Measurements from ENCODE around the gene APP. TPM values are rescaled to one million over a fixed set of nuclear protein-coding genes. Genes with fewer than 3 reads are reported as not detected.

The APP gene
- total RNA-seq, 2 donors from 2014 or later: 460 to 557 TPM

DNA sequence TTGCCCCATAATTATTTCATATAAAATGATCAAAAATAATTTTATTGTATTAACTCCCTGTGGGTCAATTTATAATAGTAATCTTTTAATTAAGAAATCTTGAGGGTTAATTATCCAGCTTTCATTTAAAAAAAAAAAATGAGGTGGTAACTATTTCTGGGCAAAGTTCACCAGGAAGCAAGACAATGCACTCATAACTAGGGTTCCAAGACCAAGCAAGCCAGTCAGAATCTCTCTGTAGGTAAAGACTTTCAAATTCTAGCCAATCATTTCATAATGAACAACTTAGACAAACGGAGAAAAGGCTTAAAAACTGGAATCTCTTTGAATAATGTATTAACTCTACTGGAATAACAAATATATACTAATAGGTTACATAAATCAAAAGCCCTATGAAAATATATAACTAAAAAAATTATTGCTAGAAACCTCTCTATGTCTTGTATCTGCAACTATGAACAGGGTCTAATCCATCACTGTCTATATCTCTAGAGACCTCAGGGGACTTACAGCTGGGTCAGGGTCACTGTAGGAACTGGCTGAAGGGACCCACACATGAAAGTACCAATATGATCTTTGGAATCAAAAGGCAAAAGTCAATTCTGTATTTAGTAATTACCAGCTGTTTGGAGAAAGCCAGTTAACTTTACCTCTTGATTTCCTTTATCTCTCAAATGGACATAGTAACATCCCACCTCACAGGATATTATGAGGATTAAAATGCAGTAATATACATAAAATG, 43.3 kb downstream of the APP start:
- DNase-seq: no peak
- TF ChIP-seq, protein P1, sequence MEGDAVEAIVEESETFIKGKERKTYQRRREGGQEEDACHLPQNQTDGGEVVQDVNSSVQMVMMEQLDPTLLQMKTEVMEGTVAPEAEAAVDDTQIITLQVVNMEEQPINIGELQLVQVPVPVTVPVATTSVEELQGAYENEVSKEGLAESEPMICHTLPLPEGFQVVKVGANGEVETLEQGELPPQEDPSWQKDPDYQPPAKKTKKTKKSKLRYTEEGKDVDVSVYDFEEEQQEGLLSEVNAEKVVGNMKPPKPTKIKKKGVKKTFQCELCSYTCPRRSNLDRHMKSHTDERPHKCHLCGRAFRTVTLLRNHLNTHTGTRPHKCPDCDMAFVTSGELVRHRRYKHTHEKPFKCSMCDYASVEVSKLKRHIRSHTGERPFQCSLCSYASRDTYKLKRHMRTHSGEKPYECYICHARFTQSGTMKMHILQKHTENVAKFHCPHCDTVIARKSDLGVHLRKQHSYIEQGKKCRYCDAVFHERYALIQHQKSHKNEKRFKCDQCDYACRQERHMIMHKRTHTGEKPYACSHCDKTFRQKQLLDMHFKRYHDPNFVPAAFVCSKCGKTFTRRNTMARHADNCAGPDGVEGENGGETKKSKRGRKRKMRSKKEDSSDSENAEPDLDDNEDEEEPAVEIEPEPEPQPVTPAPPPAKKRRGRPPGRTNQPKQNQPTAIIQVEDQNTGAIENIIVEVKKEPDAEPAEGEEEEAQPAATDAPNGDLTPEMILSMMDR (conservative IDR thresholded peaks at IDR 0.05): no peak
- Mint-ChIP-seq H3K9me3 (no peaks in the 10 kb centered on the region), H3K4me3 (no peak overlapping the region), H3K27ac (peak overlapping the region; percentile 53), H3K36me3 (ENCODE audit: low read depth) (peaks cover 6% of the 10 kb centered on the region), H3K4me1 (peaks cover 71% of the 10 kb centered on the region), H3K27me3 (ENCODE audit: insufficient read depth) (no peaks in the 10 kb centered on the region)
- no peaks in the 10 kb centered on the region for H3K27me3 ChIP-seq (ENCODE audit: control insufficient read depth, insufficient read depth, low read length, poor library complexity, severe bottlenecking)
- peaks cover 8% of the 10 kb centered on the region for H3K36me3 ChIP-seq (ENCODE audit: control insufficient read depth, insufficient read depth, low read length)
- H3K4me3 ChIP-seq (ENCODE audit: low read length): no peak overlapping the region
- no peak overlapping the region for H3K27ac ChIP-seq (ENCODE audit: low read depth, low read length)
- no peak overlapping the region for H3K9ac ChIP-seq (ENCODE audit: extremely low read depth, low read length, poor library complexity, severe bottlenecking)
- H3K9me3 ChIP-seq (ENCODE audit: control insufficient read depth, low read length): no peaks in the 10 kb centered on the region
- WGBS, 2 experiments (ENCODE audit: insufficient coverage in 1 of 2, insufficient read length in 1 of 2): no CpG with 5 or more reads among the region's 1 CpG
- peaks cover 19% of the 10 kb centered on the region for H3K4me1 ChIP-seq (ENCODE audit: control insufficient read depth, insufficient read depth, low read length)

DNA sequence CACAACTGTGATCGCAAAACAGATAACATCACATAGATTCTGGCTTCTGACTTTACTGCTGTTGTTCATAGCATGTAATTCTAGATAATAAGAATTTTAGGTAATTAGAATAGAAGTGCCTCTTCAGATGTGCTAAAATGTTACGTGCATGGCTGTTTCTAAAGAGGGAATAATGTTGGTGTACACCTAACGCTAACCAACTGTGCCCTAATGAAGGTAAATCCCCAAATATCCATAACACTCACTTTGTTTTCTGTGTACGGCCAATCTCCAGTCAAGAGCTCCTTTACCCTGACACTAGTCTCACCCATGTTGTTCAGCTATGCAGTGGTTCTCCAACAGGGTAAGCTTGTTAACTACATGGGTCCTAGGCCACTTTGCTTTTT, 44.4 kb downstream of the APP start:
- Mint-ChIP-seq H3K36me3 (ENCODE audit: low read depth) (peaks cover 6% of the 10 kb centered on the region), H3K9me3 (no peaks in the 10 kb centered on the region), H3K4me1 (peaks cover 69% of the 10 kb centered on the region), H3K27ac (peak overlapping the region; percentile 82), H3K27me3 (ENCODE audit: insufficient read depth) (no peaks in the 10 kb centered on the region), H3K4me3 (no peak overlapping the region)
- H3K4me3 ChIP-seq (ENCODE audit: low read length): no peak overlapping the region
- WGBS, 2 experiments (ENCODE audit: insufficient coverage in 1 of 2, insufficient read length in 1 of 2): 96 to 100% methylated on average over 1 to 4 of the region's 4 CpGs
- TF ChIP-seq, protein P1 (conservative IDR thresholded peaks at IDR 0.05): no peak
- H3K9me3 ChIP-seq (ENCODE audit: control insufficient read depth, low read length): no peaks in the 10 kb centered on the region
- H3K9ac ChIP-seq (ENCODE audit: extremely low read depth, low read length, poor library complexity, severe bottlenecking): no peak overlapping the region
- peaks cover 13% of the 10 kb centered on the region for H3K36me3 ChIP-seq (ENCODE audit: control insufficient read depth, insufficient read depth, low read length)
- DNase-seq: no peak
- peaks cover 19% of the 10 kb centered on the region for H3K4me1 ChIP-seq (ENCODE audit: control insufficient read depth, insufficient read depth, low read length)
- H3K27me3 ChIP-seq (ENCODE audit: control insufficient read depth, insufficient read depth, low read length, poor library complexity, severe bottlenecking): no peaks in the 10 kb centered on the region
- H3K27ac ChIP-seq (ENCODE audit: low read depth, low read length): no peak overlapping the region

- Histone ChIP-seq H3K36me3 (ENCODE audit: control insufficient read depth, insufficient read depth, low read length) (peaks cover 13% of the 10 kb centered on the region), H3K4me3 (ENCODE audit: low read length) (peak overlapping the region; percentile 2), H3K9ac (ENCODE audit: extremely low read depth, low read length, poor library complexity, severe bottlenecking) (no peak overlapping the region), H3K9me3 (ENCODE audit: control insufficient read depth, low read length) (no peaks in the 10 kb centered on the region), H3K27me3 (ENCODE audit: control insufficient read depth, insufficient read depth, low read length, poor library complexity, severe bottlenecking) (no peaks in the 10 kb centered on the region), H3K4me1 (ENCODE audit: control insufficient read depth, insufficient read depth, low read length) (peaks cover 19% of the 10 kb centered on the region), H3K27ac (ENCODE audit: low read depth, low read length) (peak overlapping the region; percentile 40)
- WGBS, 2 experiments (ENCODE audit: insufficient coverage in 1 of 2, insufficient read length in 1 of 2): 75 to 77% methylated on average over 4 to 7 of the region's 8 CpGs
- Mint-ChIP-seq H3K27ac (peak overlapping the region; percentile 82), H3K4me1 (peaks cover 73% of the 10 kb centered on the region), H3K27me3 (ENCODE audit: insufficient read depth) (no peaks in the 10 kb centered on the region), H3K36me3 (ENCODE audit: low read depth) (peaks cover 11% of the 10 kb centered on the region), H3K9me3 (no peaks in the 10 kb centered on the region), H3K4me3 (peak overlapping the region; percentile 25)
- TF ChIP-seq, protein P1 (conservative IDR thresholded peaks at IDR 0.05): no peak
- no peak for DNase-seq
These were observed 45.0 kb downstream of the APP start for GRCh38 chr21:26125433-26126167.

Data from endodermal cell (in vitro differentiated cells).